Measurements from ENCODE around the gene MAP3K10.

GRCh38 chr19:40149501-40149900 lies 41.7 kb upstream of the MAP3K10 start:
- no peak for TF ChIP-seq POLR2A (IDR thresholded peaks at IDR 0.05)
- TF ChIP-seq CTCF (IDR thresholded peaks at IDR 0.05): no peak

Measured in breast epithelium (tissue), 3 donors.